Left kidney (tissue), 2 donors: ENCODE measurements around the gene LDLRAD4. TPM values are rescaled to one million over a fixed set of nuclear protein-coding genes. Genes with fewer than 3 reads are reported as not detected.

ENCODE experiments used
- DNase-seq: peaks from one replicate; pipeline ENCODE4 v3.0.0-alpha.2; 2013
- polyA plus RNA-seq: library from polyadenylated mRNA; unstranded; fragments of 120-200 nt; gene quantifications from one replicate; pipeline ENCODE4 v1.2.1, GENCODE V29; 2013; ENCODE audit not compliant: insufficient read length

Gene LDLRAD4
- polyA plus RNA-seq, 1 donor = 9.7 TPM

- no peak for DNase-seq
These were observed 353.6 kb downstream of the LDLRAD4 start for GRCh38 chr18:13572148-13572547.

GRCh38 chr18:13572721-13573120, 354.2 kb downstream of the LDLRAD4 start:
- no peak for DNase-seq

- no peak for DNase-seq
These were observed 355.2 kb downstream of the LDLRAD4 start for GRCh38 chr18:13573750-13574149.

GRCh38 chr18:13574355-13574754, 355.8 kb downstream of the LDLRAD4 start:
- DNase-seq = no peak

- no peak for DNase-seq
These were observed 356.2 kb downstream of the LDLRAD4 start for GRCh38 chr18:13574761-13575160.

- DNase-seq = no peak
These were observed 358.0 kb downstream of the LDLRAD4 start for GRCh38 chr18:13576598-13576997.

- no peak for DNase-seq
These were observed 358.6 kb downstream of the LDLRAD4 start for GRCh38 chr18:13577091-13577697.

GRCh38 chr18:13577781-13578180, 359.2 kb downstream of the LDLRAD4 start:
- no peak for DNase-seq

GRCh38 chr18:13578400-13578799, 359.8 kb downstream of the LDLRAD4 start:
- DNase-seq = no peak

- no peak for DNase-seq
These were observed 361.3 kb downstream of the LDLRAD4 start for GRCh38 chr18:13579874-13580273.

- DNase-seq = no peak
These were observed 361.8 kb downstream of the LDLRAD4 start for GRCh38 chr18:13580351-13580750.

- no peak for DNase-seq
These were observed 362.4 kb downstream of the LDLRAD4 start for GRCh38 chr18:13580991-13581390.

GRCh38 chr18:13581496-13582177, 363.1 kb downstream of the LDLRAD4 start:
- no peak for DNase-seq

- no peak for DNase-seq
These were observed 363.7 kb downstream of the LDLRAD4 start for GRCh38 chr18:13582178-13582670.

GRCh38 chr18:13583576-13584550, 365.3 kb downstream of the LDLRAD4 start:
- no peak for DNase-seq

GRCh38 chr18:13584825-13585224, 366.3 kb downstream of the LDLRAD4 start:
- no peak for DNase-seq

- DNase-seq = no peak
These were observed 367.0 kb downstream of the LDLRAD4 start for GRCh38 chr18:13585379-13586153.

GRCh38 chr18:13587001-13587400, 368.4 kb downstream of the LDLRAD4 start:
- no peak for DNase-seq

GRCh38 chr18:13587477-13587876, 368.9 kb downstream of the LDLRAD4 start:
- DNase-seq = no peak

- no peak for DNase-seq
These were observed 369.4 kb downstream of the LDLRAD4 start for GRCh38 chr18:13587937-13588336.

- no peak for DNase-seq
These were observed 370.8 kb downstream of the LDLRAD4 start for GRCh38 chr18:13589316-13589715.

GRCh38 chr18:13589943-13590342, 371.4 kb downstream of the LDLRAD4 start:
- DNase-seq = no peak
